ENCODE measurements around the gene TRIM72. TPM values are rescaled to one million over a fixed set of nuclear protein-coding genes. Genes with fewer than 3 reads are reported as not detected.

The TRIM72 gene
- total RNA-seq, 1 donor from 2014 or later = not detected

- H3K27me3 Mint-ChIP-seq (ENCODE audit: unreplicated experiment) = peaks cover 6% of the 10 kb centered on the region
- no peak for TF ChIP-seq CTCF (IDR thresholded peaks at IDR 0.05)
- DNase-seq (ENCODE audit: extremely low spot score, unreplicated experiment) = peak; percentile 51
- no peak overlapping the region for H3K27ac Mint-ChIP-seq (ENCODE audit: unreplicated experiment)
- no peaks in the 10 kb centered on the region for H3K9me3 Mint-ChIP-seq (ENCODE audit: unreplicated experiment)
- H3K4me3 Mint-ChIP-seq (ENCODE audit: unreplicated experiment) = no peak overlapping the region
- no peaks in the 10 kb centered on the region for H3K4me1 Mint-ChIP-seq (ENCODE audit: unreplicated experiment)
- H3K36me3 Mint-ChIP-seq (ENCODE audit: unreplicated experiment) = no peaks in the 10 kb centered on the region
These were observed 59.3 kb downstream of the TRIM72 start for GRCh38 chr16:31273187-31273586.

GRCh38 chr16:31273676-31274075, 59.8 kb downstream of the TRIM72 start:
- no peak for TF ChIP-seq CTCF (IDR thresholded peaks at IDR 0.05)
- H3K36me3 Mint-ChIP-seq (ENCODE audit: unreplicated experiment) = no peaks in the 10 kb centered on the region
- H3K9me3 Mint-ChIP-seq (ENCODE audit: unreplicated experiment) = no peaks in the 10 kb centered on the region
- H3K27ac Mint-ChIP-seq (ENCODE audit: unreplicated experiment) = no peak overlapping the region
- peaks cover 6% of the 10 kb centered on the region for H3K27me3 Mint-ChIP-seq (ENCODE audit: unreplicated experiment)
- H3K4me1 Mint-ChIP-seq (ENCODE audit: unreplicated experiment) = no peaks in the 10 kb centered on the region
- DNase-seq (ENCODE audit: extremely low spot score, unreplicated experiment) = peak; percentile 66
- no peak overlapping the region for H3K4me3 Mint-ChIP-seq (ENCODE audit: unreplicated experiment)

- no peak for TF ChIP-seq CTCF (IDR thresholded peaks at IDR 0.05)
- Mint-ChIP-seq H3K27me3 (ENCODE audit: unreplicated experiment) (peaks cover 3% of the 10 kb centered on the region), H3K36me3 (ENCODE audit: unreplicated experiment) (no peaks in the 10 kb centered on the region)
These were observed 61.2 kb downstream of the TRIM72 start for GRCh38 chr16:31274831-31275816.

GRCh38 chr16:31276600-31276999, 62.7 kb downstream of the TRIM72 start:
- Mint-ChIP-seq H3K27me3 (ENCODE audit: unreplicated experiment) (peaks cover 2% of the 10 kb centered on the region), H3K27ac (ENCODE audit: unreplicated experiment) (no peak overlapping the region)
- peak; percentile 63 for DNase-seq (ENCODE audit: extremely low spot score, unreplicated experiment)

More at GRCh38 chr16:31274831-31275816, 61.2 kb downstream of the TRIM72 start:
- Mint-ChIP-seq H3K4me3 (ENCODE audit: unreplicated experiment) (no peak overlapping the region), H3K4me1 (ENCODE audit: unreplicated experiment) (no peaks in the 10 kb centered on the region), H3K9me3 (ENCODE audit: unreplicated experiment) (no peaks in the 10 kb centered on the region), H3K27ac (ENCODE audit: unreplicated experiment) (no peak overlapping the region)
- peak; percentile 46 for DNase-seq (ENCODE audit: extremely low spot score, unreplicated experiment)

More at GRCh38 chr16:31276600-31276999, 62.7 kb downstream of the TRIM72 start:
- no peaks in the 10 kb centered on the region for H3K36me3 Mint-ChIP-seq (ENCODE audit: unreplicated experiment)
- no peaks in the 10 kb centered on the region for H3K4me1 Mint-ChIP-seq (ENCODE audit: unreplicated experiment)
- H3K9me3 Mint-ChIP-seq (ENCODE audit: unreplicated experiment) = no peaks in the 10 kb centered on the region
- TF ChIP-seq CTCF (IDR thresholded peaks at IDR 0.05) = no peak
- no peak overlapping the region for H3K4me3 Mint-ChIP-seq (ENCODE audit: unreplicated experiment)

Data from osteocyte (in vitro differentiated cells).